Measurements from ENCODE around the gene TOLLIP.

Gene TOLLIP

GRCh38 chr11:1297576-1298473, 11.6 kb downstream of the TOLLIP start:
- no peak for DNase-seq (ENCODE audit: low spot score)

- no peak for DNase-seq (ENCODE audit: low spot score)
Observed at GRCh38 chr11:1297011-1297575, 12.3 kb downstream of the TOLLIP start.

GRCh38 chr11:1296287-1296686, 13.1 kb downstream of the TOLLIP start:
- no peak for DNase-seq (ENCODE audit: low spot score)

- DNase-seq (ENCODE audit: low spot score): no peak
Observed at GRCh38 chr11:1295591-1295990, 13.8 kb downstream of the TOLLIP start.

GRCh38 chr11:1295086-1295485, 14.3 kb downstream of the TOLLIP start:
- DNase-seq (ENCODE audit: low spot score): no peak

GRCh38 chr11:1293619-1294015, 15.8 kb downstream of the TOLLIP start:
- DNase-seq (ENCODE audit: low spot score): peak; percentile 9

GRCh38 chr11:1292644-1293618, 16.5 kb downstream of the TOLLIP start:
- DNase-seq (ENCODE audit: low spot score): no peak

GRCh38 chr11:1292018-1292643, 17.3 kb downstream of the TOLLIP start:
- no peak for DNase-seq (ENCODE audit: low spot score)

GRCh38 chr11:1291295-1292017, 18.0 kb downstream of the TOLLIP start:
- DNase-seq (ENCODE audit: low spot score): no peak

GRCh38 chr11:1290052-1291040, 19.1 kb downstream of the TOLLIP start:
- DNase-seq (ENCODE audit: low spot score): no peak

- no peak for DNase-seq (ENCODE audit: low spot score)
Observed at GRCh38 chr11:1289211-1289935, 20.1 kb downstream of the TOLLIP start.

GRCh38 chr11:1288426-1289151, 20.8 kb downstream of the TOLLIP start:
- DNase-seq (ENCODE audit: low spot score): no peak

GRCh38 chr11:1287928-1288327, 21.5 kb downstream of the TOLLIP start:
- DNase-seq (ENCODE audit: low spot score): no peak

- no peak for DNase-seq (ENCODE audit: low spot score)
Observed at GRCh38 chr11:1285876-1286275, 23.6 kb downstream of the TOLLIP start.

- DNase-seq (ENCODE audit: low spot score): no peak
Observed at GRCh38 chr11:1285316-1285744, 24.1 kb downstream of the TOLLIP start.

- DNase-seq (ENCODE audit: low spot score): no peak
Observed at GRCh38 chr11:1283906-1284305, 25.5 kb downstream of the TOLLIP start.

GRCh38 chr11:1283091-1283511, 26.3 kb downstream of the TOLLIP start:
- no peak for DNase-seq (ENCODE audit: low spot score)

- no peak for DNase-seq (ENCODE audit: low spot score)
Observed at GRCh38 chr11:1281974-1282365, 27.5 kb downstream of the TOLLIP start.

Data from SW480 (cell line).